ENCODE results near the gene CFAP68.

The CFAP68 gene

GRCh38 chr11:111836162-111836561 is 43.2 kb upstream of the CFAP68 start:
- H3K36me3 ChIP-seq (ENCODE audit: control insufficient read depth in 1 of 2, insufficient read depth in 2 of 2, low read length in 2 of 2) = peaks cover 6 to 8% of the 10 kb centered on the region in 2 experiments
- no peak overlapping the region for H3K14ac ChIP-seq (ENCODE audit: low read length)
- no peak overlapping the region for H4K8ac ChIP-seq (ENCODE audit: low read depth, low read length)
- no peak overlapping the region for H2AK5ac ChIP-seq (ENCODE audit: low read length)
- no peak overlapping the region for H3K4ac ChIP-seq (ENCODE audit: low read depth, low read length)
- H3K27ac ChIP-seq (ENCODE audit: low read depth, low read length) = no peak overlapping the region
- H3K79me2 ChIP-seq (ENCODE audit: control insufficient read depth, insufficient read depth, low read length, poor library complexity) = no peaks in the 10 kb centered on the region
- no peak overlapping the region for H3K9ac ChIP-seq (ENCODE audit: low read length)
- H3K9me3 ChIP-seq (ENCODE audit: insufficient read depth, low read depth, low read length) = no peaks in the 10 kb centered on the region
- H3K27me3 ChIP-seq (ENCODE audit: insufficient read depth, low read length) = no peaks in the 10 kb centered on the region
- no CpG with 5 or more reads among the region's 1 CpG for WGBS (ENCODE audit: extremely low coverage, insufficient coverage, insufficient read length)
- no peak overlapping the region for H3K18ac ChIP-seq (ENCODE audit: low read length)
- no peaks in the 10 kb centered on the region for H3K79me1 ChIP-seq (ENCODE audit: low read length)
- no peak overlapping the region for H2BK120ac ChIP-seq (ENCODE audit: insufficient read depth, low read length, poor library complexity)
- H3K4me1 ChIP-seq (ENCODE audit: control insufficient read depth in 1 of 2, insufficient read depth in 2 of 2, low read length in 2 of 2) = no peaks in the 10 kb centered on the region
- no peak for DNase-seq
- H3K23ac ChIP-seq (ENCODE audit: low read length) = no peak overlapping the region
- no peak overlapping the region for H4K12ac ChIP-seq (ENCODE audit: low read depth, low read length)
- no peak overlapping the region for H2BK5ac ChIP-seq (ENCODE audit: low read depth, low read length, poor library complexity)
- no peak overlapping the region for H2BK12ac ChIP-seq (ENCODE audit: low read length)
- H4K91ac ChIP-seq (ENCODE audit: low read depth, low read length) = no peak overlapping the region
- H3K4me2 ChIP-seq (ENCODE audit: low read length) = no peak overlapping the region
- no peak overlapping the region for H3K4me3 ChIP-seq (ENCODE audit: low read depth, low read length)
- H2AFZ ChIP-seq (ENCODE audit: insufficient read depth, low read length, poor library complexity) = no peak overlapping the region

GRCh38 chr11:111836721-111837120 is 42.6 kb upstream of the CFAP68 start:
- H2BK120ac ChIP-seq (ENCODE audit: insufficient read depth, low read length, poor library complexity) = no peak overlapping the region
- H3K4me1 ChIP-seq (ENCODE audit: control insufficient read depth in 1 of 2, insufficient read depth in 2 of 2, low read length in 2 of 2) = no peaks in the 10 kb centered on the region
- H4K91ac ChIP-seq (ENCODE audit: low read depth, low read length) = no peak overlapping the region
- H3K4me2 ChIP-seq (ENCODE audit: low read length) = no peak overlapping the region
- no peak overlapping the region for H2AFZ ChIP-seq (ENCODE audit: insufficient read depth, low read length, poor library complexity)
- no peak overlapping the region for H3K23ac ChIP-seq (ENCODE audit: low read length)
- H3K27me3 ChIP-seq (ENCODE audit: insufficient read depth, low read length) = no peaks in the 10 kb centered on the region
- no peak for DNase-seq
- H3K9me3 ChIP-seq (ENCODE audit: insufficient read depth, low read depth, low read length) = no peaks in the 10 kb centered on the region
- H2AK5ac ChIP-seq (ENCODE audit: low read length) = no peak overlapping the region
- no peak overlapping the region for H2BK12ac ChIP-seq (ENCODE audit: low read length)
- H3K14ac ChIP-seq (ENCODE audit: low read length) = no peak overlapping the region
- H3K4ac ChIP-seq (ENCODE audit: low read depth, low read length) = no peak overlapping the region
- H3K4me3 ChIP-seq (ENCODE audit: low read depth, low read length) = no peak overlapping the region
- H3K27ac ChIP-seq (ENCODE audit: low read depth, low read length) = no peak overlapping the region
- H3K36me3 ChIP-seq (ENCODE audit: control insufficient read depth in 1 of 2, insufficient read depth in 2 of 2, low read length in 2 of 2) = peaks cover 4 to 8% of the 10 kb centered on the region in 2 experiments
- no peak overlapping the region for H3K18ac ChIP-seq (ENCODE audit: low read length)
- no peak overlapping the region for H3K9ac ChIP-seq (ENCODE audit: low read length)
- no peaks in the 10 kb centered on the region for H3K79me2 ChIP-seq (ENCODE audit: control insufficient read depth, insufficient read depth, low read length, poor library complexity)
- H3K79me1 ChIP-seq (ENCODE audit: low read length) = no peaks in the 10 kb centered on the region
- H2BK5ac ChIP-seq (ENCODE audit: low read depth, low read length, poor library complexity) = no peak overlapping the region
- WGBS (ENCODE audit: extremely low coverage, insufficient coverage, insufficient read length) = no CpG with 5 or more reads among the region's 1 CpG
- no peak overlapping the region for H4K12ac ChIP-seq (ENCODE audit: low read depth, low read length)
- no peak overlapping the region for H4K8ac ChIP-seq (ENCODE audit: low read depth, low read length)

- H3K4me2 ChIP-seq (ENCODE audit: low read length) = no peak overlapping the region
- no peak overlapping the region for H4K12ac ChIP-seq (ENCODE audit: low read depth, low read length)
- no peaks in the 10 kb centered on the region for H3K27me3 ChIP-seq (ENCODE audit: insufficient read depth, low read length)
- H3K4me3 ChIP-seq (ENCODE audit: low read depth, low read length) = no peak overlapping the region
- H3K79me1 ChIP-seq (ENCODE audit: low read length) = no peaks in the 10 kb centered on the region
- H3K4me1 ChIP-seq (ENCODE audit: control insufficient read depth in 1 of 2, insufficient read depth in 2 of 2, low read length in 2 of 2) = no peaks in the 10 kb centered on the region
- H3K79me2 ChIP-seq (ENCODE audit: control insufficient read depth, insufficient read depth, low read length, poor library complexity) = no peaks in the 10 kb centered on the region
- no peak overlapping the region for H2AK5ac ChIP-seq (ENCODE audit: low read length)
- no peak overlapping the region for H3K18ac ChIP-seq (ENCODE audit: low read length)
- WGBS (ENCODE audit: extremely low coverage, insufficient coverage, insufficient read length) = no CpG with 5 or more reads among the region's 5 CpGs
- H2AFZ ChIP-seq (ENCODE audit: insufficient read depth, low read length, poor library complexity) = no peak overlapping the region
- H3K9ac ChIP-seq (ENCODE audit: low read length) = no peak overlapping the region
- H3K4ac ChIP-seq (ENCODE audit: low read depth, low read length) = no peak overlapping the region
- H4K91ac ChIP-seq (ENCODE audit: low read depth, low read length) = no peak overlapping the region
- no peak overlapping the region for H3K14ac ChIP-seq (ENCODE audit: low read length)
- H2BK5ac ChIP-seq (ENCODE audit: low read depth, low read length, poor library complexity) = no peak overlapping the region
- no peaks in the 10 kb centered on the region for H3K9me3 ChIP-seq (ENCODE audit: insufficient read depth, low read depth, low read length)
- no peak overlapping the region for H4K8ac ChIP-seq (ENCODE audit: low read depth, low read length)
- H2BK12ac ChIP-seq (ENCODE audit: low read length) = no peak overlapping the region
- H3K27ac ChIP-seq (ENCODE audit: low read depth, low read length) = no peak overlapping the region
- H3K23ac ChIP-seq (ENCODE audit: low read length) = no peak overlapping the region
- H3K36me3 ChIP-seq (ENCODE audit: control insufficient read depth in 1 of 2, insufficient read depth in 2 of 2, low read length in 2 of 2) = peaks cover 4 to 8% of the 10 kb centered on the region in 2 experiments
- no peak overlapping the region for H2BK120ac ChIP-seq (ENCODE audit: insufficient read depth, low read length, poor library complexity)
- DNase-seq = no peak
Observed at GRCh38 chr11:111837366-111837891, 41.9 kb upstream of the CFAP68 start.

- no peaks in the 10 kb centered on the region for H3K79me2 ChIP-seq (ENCODE audit: control insufficient read depth, insufficient read depth, low read length, poor library complexity)
- DNase-seq = no peak
- H3K9ac ChIP-seq (ENCODE audit: low read length) = no peak overlapping the region
- no peak overlapping the region for H4K12ac ChIP-seq (ENCODE audit: low read depth, low read length)
- no peak overlapping the region for H4K91ac ChIP-seq (ENCODE audit: low read depth, low read length)
- H3K4me1 ChIP-seq (ENCODE audit: control insufficient read depth in 1 of 2, insufficient read depth in 2 of 2, low read length in 2 of 2) = no peaks in the 10 kb centered on the region
- no peak overlapping the region for H2AFZ ChIP-seq (ENCODE audit: insufficient read depth, low read length, poor library complexity)
- no peak overlapping the region for H3K23ac ChIP-seq (ENCODE audit: low read length)
- H3K4me2 ChIP-seq (ENCODE audit: low read length) = no peak overlapping the region
- peaks cover 4 to 8% of the 10 kb centered on the region in 2 experiments for H3K36me3 ChIP-seq (ENCODE audit: control insufficient read depth in 1 of 2, insufficient read depth in 2 of 2, low read length in 2 of 2)
- no peak overlapping the region for H2BK120ac ChIP-seq (ENCODE audit: insufficient read depth, low read length, poor library complexity)
- no CpG with 5 or more reads among the region's 5 CpGs for WGBS (ENCODE audit: extremely low coverage, insufficient coverage, insufficient read length)
- no peaks in the 10 kb centered on the region for H3K9me3 ChIP-seq (ENCODE audit: insufficient read depth, low read depth, low read length)
- no peaks in the 10 kb centered on the region for H3K79me1 ChIP-seq (ENCODE audit: low read length)
- no peak overlapping the region for H2AK5ac ChIP-seq (ENCODE audit: low read length)
- no peaks in the 10 kb centered on the region for H3K27me3 ChIP-seq (ENCODE audit: insufficient read depth, low read length)
- no peak overlapping the region for H3K14ac ChIP-seq (ENCODE audit: low read length)
- H2BK12ac ChIP-seq (ENCODE audit: low read length) = no peak overlapping the region
- H3K18ac ChIP-seq (ENCODE audit: low read length) = no peak overlapping the region
- H4K8ac ChIP-seq (ENCODE audit: low read depth, low read length) = no peak overlapping the region
- no peak overlapping the region for H3K4ac ChIP-seq (ENCODE audit: low read depth, low read length)
- no peak overlapping the region for H2BK5ac ChIP-seq (ENCODE audit: low read depth, low read length, poor library complexity)
- H3K27ac ChIP-seq (ENCODE audit: low read depth, low read length) = no peak overlapping the region
- no peak overlapping the region for H3K4me3 ChIP-seq (ENCODE audit: low read depth, low read length)
Observed at GRCh38 chr11:111838054-111838453, 41.3 kb upstream of the CFAP68 start.

All from trophoblast cell (in vitro differentiated cells and primary cell).